ENCODE data around the gene SNPH.

Gene SNPH

DNA sequence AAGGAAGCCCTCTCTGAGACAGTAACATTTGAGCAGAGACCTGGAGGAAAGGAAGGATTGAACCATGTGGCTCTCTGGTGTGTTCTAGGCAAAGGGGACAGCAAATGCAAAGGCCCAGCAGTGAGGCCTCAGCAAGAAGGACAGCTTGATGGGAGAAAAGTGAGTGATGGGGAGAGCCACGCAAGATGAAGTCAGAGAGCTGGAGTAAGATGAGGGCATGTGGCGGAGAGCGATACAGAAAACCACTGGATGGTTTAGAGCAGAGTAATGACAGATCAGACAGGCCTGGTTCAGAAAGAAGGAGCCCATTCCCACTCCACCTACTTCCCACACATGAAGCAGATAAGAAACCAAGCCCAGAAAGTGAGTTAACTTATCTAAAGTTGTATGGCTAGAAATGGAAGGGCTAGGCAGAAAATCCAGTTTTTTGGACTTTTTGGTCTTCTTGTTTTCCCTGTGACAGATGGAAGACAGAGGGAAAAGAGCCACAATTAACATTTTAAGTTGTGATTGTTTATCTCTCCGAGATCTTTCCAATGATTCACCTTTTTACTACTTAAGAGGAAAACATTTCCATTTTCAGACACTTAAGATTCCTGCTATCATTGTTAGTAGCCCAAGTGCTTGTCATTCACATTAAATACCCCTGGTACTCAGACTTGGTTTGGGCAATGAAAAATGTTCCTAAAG, 723 bp upstream of the SNPH start:
- no peak for DNase-seq

- DNase-seq, result no peak
Observed at GRCh38 chr20:1265916-1266166, 253 bp upstream of the SNPH start.

DNA sequence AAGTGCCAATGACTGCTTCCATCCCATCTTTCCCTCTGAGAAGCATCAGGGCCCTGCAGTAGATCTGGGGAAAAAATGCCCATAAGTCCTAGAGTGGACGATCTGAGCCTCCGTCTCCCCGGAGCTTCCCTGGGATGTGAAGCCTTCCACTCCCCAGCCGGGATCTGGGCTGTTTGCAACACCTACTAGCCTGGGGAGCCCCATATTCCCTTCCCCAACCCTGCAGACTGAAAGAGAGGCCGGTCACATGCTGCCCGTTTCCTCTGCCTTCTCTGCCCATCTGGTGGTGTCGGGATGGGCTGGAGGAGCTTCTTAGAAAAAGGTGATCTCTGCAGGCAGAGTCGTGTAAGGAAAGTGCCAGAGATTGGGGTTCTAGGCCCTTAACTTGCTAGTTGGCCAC, 1.1 kb downstream of the SNPH start:
- DNase-seq, result peak; percentile 7

GRCh38 chr20:1267809-1268374, 1.8 kb downstream of the SNPH start:
- DNase-seq, result no peak

GRCh38 chr20:1269235-1269634, 3.1 kb downstream of the SNPH start:
- no peak for DNase-seq

- DNase-seq, result no peak
Observed at GRCh38 chr20:1269850-1270249, 3.8 kb downstream of the SNPH start.

DNA sequence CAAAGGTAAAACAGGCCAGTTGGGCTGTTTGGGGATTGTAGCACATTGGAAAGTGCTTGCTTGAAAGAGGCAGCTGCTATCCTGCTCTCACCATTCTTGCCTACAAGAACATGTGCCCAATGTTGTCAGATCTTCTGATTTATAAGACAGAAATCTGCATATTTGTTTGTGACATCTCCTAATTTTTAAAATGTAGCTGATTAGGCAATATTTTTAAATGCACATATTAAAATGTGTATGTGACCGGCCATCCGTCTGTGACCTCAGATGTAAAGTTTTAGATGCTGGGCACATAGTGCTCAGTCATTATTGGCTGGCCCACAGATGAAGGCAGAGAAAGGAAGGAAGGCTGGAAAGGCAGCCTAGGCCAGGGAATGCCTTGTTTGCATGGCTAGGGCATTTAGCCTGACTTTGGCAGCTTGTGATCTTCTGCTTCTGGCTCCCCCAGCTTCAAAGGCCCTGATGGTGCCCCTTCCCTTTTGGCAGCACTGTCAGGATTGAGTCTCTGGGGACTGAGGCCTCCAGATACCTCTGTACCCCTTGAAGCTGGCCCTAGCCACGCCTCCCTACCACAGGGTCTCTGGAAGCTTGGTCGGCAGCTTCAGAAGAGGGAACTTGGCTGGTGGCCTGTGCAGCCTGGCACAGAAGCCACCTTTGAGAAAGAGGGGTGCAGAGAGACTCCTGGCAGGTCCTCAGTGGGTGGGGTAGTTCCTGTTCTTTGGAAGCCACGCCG, 6.4 kb downstream of the SNPH start:
- no peak for DNase-seq

DNA sequence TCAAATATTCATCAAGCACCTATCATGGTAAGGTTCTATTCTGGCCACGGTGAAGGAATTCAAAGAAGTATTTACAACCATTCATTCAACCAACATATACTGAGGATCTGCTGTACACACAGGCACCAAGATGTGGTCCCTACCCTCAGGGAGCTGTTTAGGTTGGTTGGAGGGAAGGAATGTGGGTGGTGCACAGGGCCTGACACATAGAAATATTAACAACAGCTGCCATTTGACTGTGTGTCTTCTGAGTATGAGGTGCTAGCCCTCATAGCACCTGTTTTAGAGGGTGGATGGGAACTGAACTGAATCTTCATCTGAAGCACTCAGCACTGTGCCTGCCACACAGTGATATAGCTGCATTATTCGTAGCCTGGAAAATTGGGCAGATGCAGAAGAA, 7.3 kb downstream of the SNPH start:
- no peak for DNase-seq

DNA sequence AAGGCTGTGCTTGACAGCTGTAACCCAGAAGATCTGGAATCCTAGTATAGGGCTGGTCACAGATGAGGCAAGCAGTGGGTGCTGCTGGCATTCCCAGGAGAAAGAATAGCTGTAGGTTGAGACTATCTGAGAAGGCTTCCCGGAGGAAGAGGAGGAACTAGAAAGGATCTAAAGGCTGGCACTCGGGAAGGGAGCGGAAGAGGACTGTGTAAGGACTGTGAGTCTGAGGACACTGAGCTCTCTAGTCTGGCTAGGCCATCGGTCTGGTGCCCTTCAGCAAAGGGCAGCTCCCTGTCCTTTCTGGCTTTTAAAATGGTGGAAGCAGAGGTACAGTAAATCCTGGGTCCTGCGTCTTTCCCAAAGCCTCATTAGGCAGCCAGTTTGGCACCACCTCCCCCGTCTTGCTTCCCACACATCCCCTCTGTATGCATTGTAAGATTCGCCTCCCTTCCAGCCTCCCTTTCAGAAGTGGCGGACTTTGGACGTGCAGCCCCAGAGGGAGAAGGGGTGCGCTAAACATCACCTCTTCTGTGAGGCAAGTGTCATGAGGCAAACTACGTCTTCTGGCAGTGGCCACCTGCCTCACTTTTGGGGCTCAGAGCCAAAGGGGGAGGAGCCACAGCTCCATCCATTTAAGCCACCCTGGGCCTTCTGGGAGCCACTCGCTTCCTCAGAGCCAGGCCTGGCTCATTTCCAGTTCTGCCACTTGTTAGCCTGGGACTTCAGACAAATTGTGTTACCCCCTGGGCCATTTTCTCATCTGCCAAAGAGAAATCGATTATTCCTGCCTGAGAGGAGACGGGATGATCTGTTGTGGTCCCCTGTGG, 8.6 kb downstream of the SNPH start:
- peak; percentile 24 for DNase-seq

DNA sequence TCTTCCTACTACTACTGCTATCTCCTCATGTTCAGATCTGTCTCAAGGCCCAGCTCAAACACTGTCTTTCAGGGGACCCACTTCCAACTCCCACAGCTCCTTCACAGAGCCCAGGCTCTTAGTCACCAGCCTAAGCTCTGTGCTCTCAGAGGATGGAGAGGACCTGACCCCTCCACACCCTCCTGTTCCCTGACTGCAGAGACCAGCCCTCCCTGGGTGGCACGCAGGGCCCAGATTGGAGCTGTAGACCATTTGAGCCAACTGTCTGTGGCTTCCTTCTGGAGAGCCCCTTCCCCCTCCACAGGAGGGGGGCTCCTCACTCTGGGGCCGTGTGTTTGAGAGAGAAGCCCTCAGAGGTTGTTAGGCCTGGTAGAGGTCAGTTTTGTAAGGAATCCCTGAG, 9.8 kb downstream of the SNPH start:
- no peak for DNase-seq

DNA sequence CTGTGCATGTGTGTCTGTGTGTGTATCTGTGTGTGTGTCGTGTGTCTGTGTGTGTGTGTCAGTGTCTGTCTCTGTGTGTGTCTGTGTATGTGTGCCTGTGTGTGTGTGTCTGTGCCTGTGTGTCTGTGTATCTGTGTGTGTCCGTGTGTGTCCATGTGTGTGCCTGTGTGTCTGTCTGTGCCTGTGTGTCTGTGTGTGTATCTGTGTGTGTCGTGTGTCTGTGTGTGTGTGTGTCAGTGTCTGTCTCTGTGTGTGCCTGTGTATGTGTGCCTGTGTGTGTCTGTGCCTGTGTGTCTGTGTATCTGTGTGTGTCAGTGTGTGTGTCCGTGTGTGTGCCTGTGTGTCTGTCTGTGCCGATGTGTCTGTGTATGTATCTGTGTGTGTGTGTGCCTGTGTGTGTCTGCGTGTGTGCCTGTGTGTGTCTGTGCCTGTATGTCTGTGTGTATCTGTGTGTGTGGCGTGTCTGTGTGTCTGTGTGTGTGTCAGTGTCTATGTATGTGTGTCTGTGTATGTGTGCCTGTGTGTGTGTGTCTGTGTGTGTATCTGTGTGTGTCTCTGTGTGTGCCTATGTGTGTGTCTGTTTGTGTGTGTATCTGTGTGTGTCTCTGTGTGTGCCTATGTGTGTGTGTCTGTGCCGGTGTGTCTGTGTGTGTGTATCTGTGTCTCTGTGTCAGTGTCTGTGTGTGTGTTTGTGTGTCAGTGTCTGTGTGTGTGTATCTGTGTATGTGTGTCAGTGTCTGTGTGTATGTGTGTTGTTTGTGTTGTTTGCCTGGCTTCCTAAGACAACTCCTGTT, 11.6 kb downstream of the SNPH start:
- DNase-seq, result no peak

- no peak for DNase-seq
Observed at GRCh38 chr20:1278993-1279392, 12.9 kb downstream of the SNPH start.

DNA sequence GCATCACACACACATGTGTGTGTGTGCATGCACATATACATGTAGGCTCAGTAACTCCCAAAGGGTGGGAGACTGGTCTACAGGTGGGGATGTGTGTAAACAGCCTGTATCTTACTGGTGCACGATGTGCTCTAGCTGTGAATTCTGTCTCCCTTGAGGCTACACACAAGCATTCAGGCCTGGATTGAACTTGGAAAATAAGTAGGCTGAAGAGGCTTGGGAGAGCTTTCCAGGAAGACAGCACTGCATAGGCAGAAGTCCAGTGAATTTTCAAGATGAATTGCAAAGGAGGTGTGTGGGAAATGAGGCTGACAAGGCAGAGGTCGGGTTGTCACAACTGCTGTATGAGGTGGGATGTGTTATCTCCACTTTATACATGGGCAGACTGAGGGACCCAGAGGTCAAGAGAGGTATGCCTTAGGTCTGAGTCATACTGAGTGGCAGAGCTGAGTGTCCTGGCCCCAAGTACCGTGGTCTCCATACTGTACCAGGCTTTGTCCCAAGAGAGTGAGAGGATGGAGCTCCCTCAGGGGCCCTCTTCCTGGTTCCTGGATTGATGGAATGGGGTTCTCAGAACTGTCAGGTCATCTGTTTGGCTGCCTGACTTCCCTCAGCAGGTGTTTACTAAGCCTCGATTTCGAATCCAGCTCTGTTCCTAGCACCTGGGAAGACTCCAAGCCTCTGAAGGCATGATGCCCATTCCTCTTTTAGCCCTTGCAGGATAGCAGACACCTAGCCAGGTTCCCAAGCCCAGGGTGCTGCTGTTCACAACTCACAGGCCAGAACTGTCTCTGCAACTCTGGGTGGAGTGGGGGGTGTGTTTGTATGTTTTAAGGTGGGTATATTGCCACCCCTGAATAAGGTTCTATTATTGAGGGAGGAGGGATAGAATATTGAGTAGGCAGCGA, 14.4 kb downstream of the SNPH start:
- DNase-seq, result no peak

GRCh38 chr20:1281279-1282057, 15.4 kb downstream of the SNPH start:
- no peak for DNase-seq

- no peak for DNase-seq
Observed at GRCh38 chr20:1282966-1283365, 16.9 kb downstream of the SNPH start.

DNA sequence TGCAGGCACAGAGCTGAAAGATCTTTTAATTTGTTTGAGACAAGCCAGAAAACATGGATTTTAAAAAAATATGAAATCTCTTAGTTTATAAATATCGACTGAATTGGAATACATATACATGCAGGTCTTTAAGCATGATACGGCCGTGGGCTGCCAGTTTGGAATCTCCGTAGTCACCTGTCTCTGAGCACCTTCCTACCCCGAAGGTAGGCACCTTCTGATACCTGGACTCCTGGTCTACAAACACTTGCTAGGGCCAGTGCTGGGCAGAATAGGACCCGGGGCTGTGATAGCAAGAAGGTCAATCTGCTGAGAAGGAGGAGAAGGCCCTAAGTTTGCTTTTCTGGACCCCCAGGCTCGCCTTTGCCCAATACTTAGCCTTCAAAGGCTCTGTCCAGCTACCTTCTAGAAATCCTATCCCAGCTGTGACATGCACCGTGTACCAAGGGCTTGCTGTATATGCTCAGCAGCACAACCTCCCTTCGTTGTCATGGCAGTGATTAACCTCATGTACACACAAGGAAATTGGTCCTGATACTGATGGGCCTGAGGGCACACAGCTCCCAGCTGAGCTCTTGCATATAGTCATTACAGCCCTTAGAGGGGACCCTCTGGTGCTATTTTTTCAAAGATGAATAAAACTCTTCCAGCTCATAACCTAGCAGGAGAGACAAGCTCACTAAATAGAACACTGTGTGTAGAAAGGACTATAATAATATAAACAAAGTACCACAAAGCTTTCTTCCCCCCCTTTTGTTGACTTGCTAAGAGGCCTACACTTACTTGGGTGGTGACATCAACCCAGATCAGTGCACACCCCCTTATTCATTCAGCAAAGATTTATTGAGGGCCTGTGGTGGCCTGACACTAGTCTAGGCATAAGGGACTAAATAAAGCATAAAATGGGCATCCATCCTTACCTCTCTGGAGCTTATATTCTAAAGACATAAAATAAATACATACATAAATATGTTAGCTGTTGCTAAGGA, 17.7 kb downstream of the SNPH start:
- no peak for DNase-seq

- no peak for DNase-seq
Observed at GRCh38 chr20:1286267-1287024, 20.4 kb downstream of the SNPH start.

DNA sequence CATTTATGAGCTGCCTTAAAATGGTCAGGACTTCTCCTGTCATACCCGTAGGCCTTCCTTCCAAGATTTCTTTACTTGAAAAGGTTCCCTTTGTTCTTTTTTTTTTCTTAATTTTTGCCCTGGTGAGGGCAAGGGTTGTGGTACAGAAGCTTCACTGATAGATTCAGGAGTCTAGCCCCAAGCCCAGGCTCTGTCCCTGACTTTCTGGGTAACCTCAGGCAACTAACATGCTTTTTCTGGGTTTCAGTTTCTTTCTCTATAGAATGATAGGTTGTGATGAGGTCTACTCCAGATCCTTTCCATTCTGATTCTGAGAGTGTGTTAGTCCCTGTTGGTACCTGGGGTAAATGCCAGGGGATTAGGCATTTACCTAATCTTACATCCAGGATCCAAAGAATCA, 21.2 kb downstream of the SNPH start:
- DNase-seq, result no peak
